Stimulated activated CD8-positive, alpha-beta memory T cell treated with anti-CD3 and anti-CD28 coated beads, Interleukin-15, amount 100 ng/mL, for 48 hours (primary cell): Measurements from ENCODE around the gene CRHR1.
"Not testable (repeated sequence)": the region's sequence is repeated elsewhere in the genome, so short reads cannot be mapped to it uniquely, and the experiment has no call there.

Experiments used
- DNase-seq, 2 donors: peaks; one replicate each; pipeline ENCODE4 v3.0.0-alpha.2; 2020; ENCODE audit warnings: low read depth in 2 of 2

CRHR1 gene

GRCh38 chr17:45845376-45846185, 61.5 kb downstream of the CRHR1 start:
- DNase-seq, result no peak

- no peak for DNase-seq
These were observed 62.1 kb downstream of the CRHR1 start for GRCh38 chr17:45846223-45846622.

- no peak for DNase-seq
These were observed 62.5 kb downstream of the CRHR1 start for GRCh38 chr17:45846646-45847045.

- no peak for DNase-seq
These were observed 63.0 kb downstream of the CRHR1 start for GRCh38 chr17:45847101-45847500.

- DNase-seq, result no peak
These were observed 63.6 kb downstream of the CRHR1 start for GRCh38 chr17:45847747-45848146.

- no peak for DNase-seq
These were observed 64.3 kb downstream of the CRHR1 start for GRCh38 chr17:45848405-45848804.

GRCh38 chr17:45848868-45849535, 64.9 kb downstream of the CRHR1 start:
- no peak for DNase-seq

GRCh38 chr17:45849536-45849990, 65.4 kb downstream of the CRHR1 start:
- DNase-seq, result no peak

GRCh38 chr17:45850011-45850410, 65.9 kb downstream of the CRHR1 start:
- DNase-seq, result no peak

GRCh38 chr17:45850468-45850867, 66.3 kb downstream of the CRHR1 start:
- no peak for DNase-seq

- no peak for DNase-seq
These were observed 66.9 kb downstream of the CRHR1 start for GRCh38 chr17:45851022-45851421.

- DNase-seq, result no peak
These were observed 67.3 kb downstream of the CRHR1 start for GRCh38 chr17:45851464-45851863.

- DNase-seq, result no peak
These were observed 67.8 kb downstream of the CRHR1 start for GRCh38 chr17:45851873-45852272.

GRCh38 chr17:45852535-45853297, 68.6 kb downstream of the CRHR1 start:
- DNase-seq, result peak; percentile 16 to 18

- DNase-seq, result no peak
These were observed 70.1 kb downstream of the CRHR1 start for GRCh38 chr17:45854209-45854608.

- no peak for DNase-seq
These were observed 71.7 kb downstream of the CRHR1 start for GRCh38 chr17:45855691-45856336.

GRCh38 chr17:45857977-45858708, 74.0 kb downstream of the CRHR1 start:
- DNase-seq, result no peak

GRCh38 chr17:45861165-45861564, 77.0 kb downstream of the CRHR1 start:
- no peak for DNase-seq

GRCh38 chr17:45862127-45862526, 78.0 kb downstream of the CRHR1 start:
- not testable (repeated sequence) for DNase-seq

GRCh38 chr17:45863857-45864654, 79.9 kb downstream of the CRHR1 start:
- no peak for DNase-seq
